Breast epithelium (tissue), 4 donors: ENCODE measurements around the gene AIG1. TPM values are rescaled to one million over a fixed set of nuclear protein-coding genes. Genes with fewer than 3 reads are reported as not detected.
"Not testable (repeated sequence)": the region's sequence is repeated elsewhere in the genome, so short reads cannot be mapped to it uniquely, and the experiment has no call there.

Experiments used
- DNase-seq, 2 donors: peaks; one replicate each; pipeline ENCODE4 v3.0.0-alpha.2; 2019; ENCODE audit warnings: low spot score in 2 of 2
- H3K27ac ChIP-seq, 2 donors: fragments of 200-600 bp; sonication (generic) in 1 of 2; one replicate each; pipeline ENCODE4 v1.5.1; 2016 to 2019; ENCODE audit warnings: mild to moderate bottlenecking in 1 of 2
- H3K27me3 ChIP-seq, 2 donors: fragments of 200-600 bp; sonication (generic) in 1 of 2; one replicate each; pipeline versions ENCODE4 v1.5.1 to v1.6.0; 2017 to 2019; ENCODE audit warnings: control low read depth in 1 of 2, mild to moderate bottlenecking in 1 of 2
- H3K36me3 ChIP-seq: fragments of 200-600 bp; one replicate; pipeline ENCODE4 v1.5.1; 2019
- H3K4me1 ChIP-seq, 2 donors: fragments of 200-600 bp; sonication (generic); one replicate each; pipeline ENCODE4 v1.5.1; 2016 to 2019; ENCODE audit warnings: control low read depth in 1 of 2
- H3K4me3 ChIP-seq, 3 donors: fragments of 200-600 bp; sonication (generic); 1 replicate in 2 of 3; 2 replicates in 1 of 3; pipeline ENCODE4 v1.5.1; 2016 to 2019; ENCODE audit warnings: mild to moderate bottlenecking in 3 of 3, moderate library complexity in 2 of 3
- H3K9me3 ChIP-seq, 2 donors: fragments of 200-600 bp; sonication (generic) in 1 of 2; one replicate each; pipeline ENCODE4 v1.5.1; 2016 to 2019; ENCODE audit warnings: control low read depth in 1 of 2
- POLR2A ChIP-seq: fragments of 450-650 bp; IDR thresholded peaks from one replicate; pipeline ENCODE4 v1.6.1; 2016; ENCODE audit warnings: antibody characterized with exemption, mild to moderate bottlenecking, moderate library complexity
- POLR2AphosphoS5 ChIP-seq, 3 donors: sonication (generic); formaldehyde crosslinking; IDR thresholded peaks; one replicate each; pipeline ENCODE4 v1.6.1; 2017; ENCODE audit warnings: antibody characterized with exemption in 3 of 3
- intact Hi-C: fragments of 100-400 bp; cut with DNase I; formaldehyde crosslinking; loops from one replicate; pipeline ENCODE4 v1.15.1; 2023; ENCODE audit warnings: low total_unique reads
- total RNA-seq, 3 donors: library from RNA; depleted of rRNA; stranded (reverse); fragments of >200 nt; gene quantifications; one replicate each; pipeline ENCODE4 v1.1.0, GENCODE V29; 2016
- TF ChIP-seq, protein P1 (sequence below), 3 donors: fragments of 450-650 bp; IDR thresholded peaks; one replicate each; pipeline ENCODE4 v1.5.1; 2016 to 2017; ENCODE audit warnings: antibody characterized with exemption in 3 of 3, mild to moderate bottlenecking in 3 of 3, moderate library complexity in 3 of 3

Gene AIG1
- total RNA-seq, 3 donors from 2014 or later, result 43.0 to 53.6 (median 44.2) TPM

GRCh38 chr6:143336446-143337152 is 275.9 kb downstream of the AIG1 start:
- Histone ChIP-seq H3K4me3 (no peak overlapping the region), H3K27me3 (no peaks in the 10 kb centered on the region), H3K4me1 (no peaks in the 10 kb centered on the region), H3K36me3 (no peaks in the 10 kb centered on the region), H3K27ac (no peak overlapping the region), H3K9me3 (no peaks in the 10 kb centered on the region)
- no peak for DNase-seq
- intact Hi-C loops, result no loop called here
- TF ChIP-seq POLR2AphosphoS5 (IDR thresholded peaks at IDR 0.05), result no peak
- TF ChIP-seq, protein P1, sequence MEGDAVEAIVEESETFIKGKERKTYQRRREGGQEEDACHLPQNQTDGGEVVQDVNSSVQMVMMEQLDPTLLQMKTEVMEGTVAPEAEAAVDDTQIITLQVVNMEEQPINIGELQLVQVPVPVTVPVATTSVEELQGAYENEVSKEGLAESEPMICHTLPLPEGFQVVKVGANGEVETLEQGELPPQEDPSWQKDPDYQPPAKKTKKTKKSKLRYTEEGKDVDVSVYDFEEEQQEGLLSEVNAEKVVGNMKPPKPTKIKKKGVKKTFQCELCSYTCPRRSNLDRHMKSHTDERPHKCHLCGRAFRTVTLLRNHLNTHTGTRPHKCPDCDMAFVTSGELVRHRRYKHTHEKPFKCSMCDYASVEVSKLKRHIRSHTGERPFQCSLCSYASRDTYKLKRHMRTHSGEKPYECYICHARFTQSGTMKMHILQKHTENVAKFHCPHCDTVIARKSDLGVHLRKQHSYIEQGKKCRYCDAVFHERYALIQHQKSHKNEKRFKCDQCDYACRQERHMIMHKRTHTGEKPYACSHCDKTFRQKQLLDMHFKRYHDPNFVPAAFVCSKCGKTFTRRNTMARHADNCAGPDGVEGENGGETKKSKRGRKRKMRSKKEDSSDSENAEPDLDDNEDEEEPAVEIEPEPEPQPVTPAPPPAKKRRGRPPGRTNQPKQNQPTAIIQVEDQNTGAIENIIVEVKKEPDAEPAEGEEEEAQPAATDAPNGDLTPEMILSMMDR (IDR thresholded peaks at IDR 0.05), result no peak
- no peak for TF ChIP-seq POLR2A

DNA sequence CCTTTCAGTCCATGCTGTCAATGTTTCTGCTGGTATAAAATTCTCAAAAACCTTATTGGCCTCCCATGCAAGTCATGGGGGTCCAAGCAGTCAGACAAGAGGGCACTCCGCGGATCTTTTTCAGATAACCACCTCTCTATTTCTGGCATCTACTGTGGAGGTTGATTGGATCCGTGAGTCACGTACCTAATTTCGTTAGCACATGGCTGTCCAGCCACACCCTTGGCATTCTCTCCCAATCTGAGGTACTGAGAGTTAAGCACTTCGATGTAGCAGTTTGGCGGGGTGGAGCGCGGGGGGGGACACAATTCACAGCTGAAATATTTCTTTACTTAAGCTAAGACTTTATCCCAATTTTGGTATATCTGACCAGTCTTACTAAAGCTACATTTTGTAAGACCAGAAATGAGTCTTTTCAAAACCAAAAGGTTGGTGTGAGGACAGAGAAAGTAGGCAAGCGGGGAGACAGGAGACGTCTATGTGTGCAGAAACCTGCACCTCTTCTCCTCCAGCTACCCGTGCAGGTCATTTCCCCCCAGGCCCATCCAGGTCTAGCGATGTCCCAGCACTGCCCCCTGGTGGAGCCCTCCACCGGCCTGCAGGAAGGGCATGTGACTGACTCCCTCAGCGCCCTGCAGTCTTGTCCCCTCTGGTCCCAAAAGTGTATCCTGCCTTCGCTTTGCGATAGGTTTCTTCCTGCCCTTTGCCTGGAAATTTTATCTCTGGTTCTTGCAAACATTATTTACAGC is 276.7 kb downstream of the AIG1 start:
- TF ChIP-seq, protein P1 (IDR thresholded peaks at IDR 0.05), result no peak
- TF ChIP-seq POLR2AphosphoS5 (IDR thresholded peaks at IDR 0.05) (no peak), POLR2A (no peak)
- no peak overlapping the region for H3K4me3 ChIP-seq
- intact Hi-C loops, result no loop called here
- no peak for DNase-seq
- H3K4me1 ChIP-seq, result no peaks in the 10 kb centered on the region
- H3K9me3 ChIP-seq, result no peaks in the 10 kb centered on the region
- no peaks in the 10 kb centered on the region for H3K36me3 ChIP-seq
- no peak overlapping the region for H3K27ac ChIP-seq
- no peaks in the 10 kb centered on the region for H3K27me3 ChIP-seq

GRCh38 chr6:143339223-143339622 is 278.5 kb downstream of the AIG1 start:
- Histone ChIP-seq H3K9me3 (no peaks in the 10 kb centered on the region), H3K4me3 (no peak overlapping the region), H3K27ac (no peak overlapping the region), H3K27me3 (no peaks in the 10 kb centered on the region), H3K36me3 (no peaks in the 10 kb centered on the region), H3K4me1 (no peaks in the 10 kb centered on the region)
- DNase-seq, result no peak
- intact Hi-C loops, result no loop called here
- TF ChIP-seq, protein P1 (IDR thresholded peaks at IDR 0.05), result no peak
- TF ChIP-seq POLR2A, result no peak
- TF ChIP-seq POLR2AphosphoS5 (IDR thresholded peaks at IDR 0.05), result no peak

DNA sequence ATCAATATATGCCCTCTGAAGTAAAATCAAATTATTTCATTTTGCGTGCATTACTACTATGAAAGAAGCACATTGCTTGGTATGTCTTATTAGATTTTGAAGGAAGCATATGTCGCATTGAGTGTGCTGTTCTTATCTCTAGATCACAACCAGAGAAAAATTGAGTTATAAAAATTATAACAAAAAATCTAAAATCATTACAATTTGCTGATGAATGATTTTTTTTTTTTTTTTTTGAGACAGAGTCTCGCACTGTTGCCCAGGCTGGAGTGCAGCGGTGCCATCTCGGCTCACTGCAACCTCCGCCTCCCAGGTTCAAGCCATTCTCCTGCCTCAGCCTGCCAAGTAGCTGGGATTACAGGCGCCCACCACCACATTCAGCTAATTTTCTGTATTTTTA is 284.8 kb downstream of the AIG1 start:
- H3K4me3 ChIP-seq, H3K36me3 ChIP-seq, intact Hi-C loops, H3K27me3 ChIP-seq, DNase-seq, H3K4me1 ChIP-seq, H3K27ac ChIP-seq: not testable (repeated sequence)
- H3K9me3 ChIP-seq, result peaks cover 0 to 13% of the 10 kb centered on the region in 2 donors

DNA sequence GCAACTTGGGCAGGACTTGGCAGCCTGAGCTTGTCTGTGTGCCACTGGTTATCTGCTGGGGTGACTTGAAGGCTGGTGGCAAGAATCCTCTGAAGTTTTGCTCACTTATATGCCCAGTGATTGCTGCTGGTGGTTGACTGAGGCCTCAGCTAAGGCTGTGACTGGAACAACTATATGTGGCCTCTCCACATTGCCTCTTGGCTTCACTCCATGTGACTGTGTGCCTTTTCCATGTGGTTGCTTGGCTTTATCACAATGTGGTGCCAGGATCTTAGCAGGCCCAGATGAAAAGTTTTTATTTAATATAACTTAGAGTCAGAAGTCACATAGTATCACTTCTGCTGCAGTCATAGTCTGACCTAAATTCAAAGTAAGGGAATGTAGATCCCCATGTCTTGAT is 285.3 kb downstream of the AIG1 start:
- TF ChIP-seq, protein P1 (IDR thresholded peaks at IDR 0.05), result no peak
- no peak for TF ChIP-seq POLR2AphosphoS5 (IDR thresholded peaks at IDR 0.05)
- TF ChIP-seq POLR2A, result no peak
- intact Hi-C loops, result no loop called here
- Histone ChIP-seq H3K4me3 (no peak overlapping the region), H3K27me3 (no peaks in the 10 kb centered on the region), H3K27ac (no peak overlapping the region), H3K9me3 (peaks cover 0 to 15% of the 10 kb centered on the region in 2 donors), H3K36me3 (no peaks in the 10 kb centered on the region), H3K4me1 (no peaks in the 10 kb centered on the region)
- no peak for DNase-seq
